HepG2 (cell line): Measurements from ENCODE around the gene ADARB1. TPM values are rescaled to one million over a fixed set of nuclear protein-coding genes. Genes with fewer than 3 reads are reported as not detected.

Experiments used
- ATAC-seq: fragments of 200-7000 bp; cut with Tn5 transposase; 3 replicates; pipeline ENCODE4 v1.9.1; 2020; ENCODE audit warnings: mild to moderate bottlenecking, moderate library complexity
- BruUV-seq: library from RNA; stranded (reverse); fragments of 400-500 nt; replicated peaks from 2 replicates; lab custom pipeline; 2021; lab: Mats Ljungman, UMichigan
- CTCF ChIA-PET: fragments of 300-600 bp; formaldehyde crosslinking; extraction: SDS; loops from one replicate; lab custom pipeline; 2021; ENCODE audit warnings: low total read pairs, inconsistent platforms, low intra/inter-chr PET ratio; lab: Yijun Ruan, JAX
- POLR2A ChIA-PET: fragments of 350-600 bp; sonication (Branson Sonifier 250); formaldehyde crosslinking; loops from one replicate; lab custom pipeline; 2020; ENCODE audit warnings: antibody characterized with exemption, inconsistent platforms; lab: Yijun Ruan, JAX
- DNase-seq: peaks from one replicate; pipeline ENCODE4 v3.0.0-alpha.2; 2015; ENCODE audit warnings: low spot score
- FAIRE-seq: peaks from 3 replicates; lab custom pipeline; 2011; peaks lifted over from hg19 to GRCh38; lab: Jason Lieb, UNC
- H2AFZ ChIP-seq: one replicate; pipeline ENCODE4 v1.6.1; 2011; ENCODE audit warnings: low read length, inconsistent platforms
- H3K27ac ChIP-seq: fragments of 300-600 bp; 3 replicates; pipeline ENCODE4 v1.8.0; 2011; ENCODE audit warnings: mixed run types, mild to moderate bottlenecking, mixed read lengths, low read length, inconsistent platforms; ENCODE audit not compliant: insufficient read depth; ENCODE audit errors: extremely low read length
- H3K27me3 ChIP-seq, 2 experiments: fragments of 200-600 bp in 1 of 2; 2 replicates in 1 of 2; 3 replicates in 1 of 2; pipeline versions ENCODE4 v1.6.0 to v1.8.0; 2011; ENCODE audit warnings: low read length in 2 of 2, mild to moderate bottlenecking in 2 of 2, moderate library complexity in 2 of 2, inconsistent platforms in 1 of 2; ENCODE audit not compliant: insufficient read depth in 2 of 2, control insufficient read depth in 1 of 2
- H3K36me3 ChIP-seq, 2 experiments: fragments of 200-600 bp in 1 of 2; replicated peaks in 1 of 2; 2 replicates in 1 of 2; 3 replicates in 1 of 2; pipeline versions ENCODE4 v1.5.1 to v1.8.0; 2011; ENCODE audit warnings: low read length in 2 of 2, inconsistent platforms in 1 of 2; ENCODE audit not compliant: insufficient read depth in 2 of 2, control insufficient read depth in 1 of 2
- H3K4me1 ChIP-seq: 2 replicates; pipeline ENCODE4 v1.5.1; 2012; ENCODE audit warnings: low read length, inconsistent platforms; ENCODE audit not compliant: insufficient read depth
- H3K4me2 ChIP-seq: 2 replicates; pipeline ENCODE4 v1.6.0; 2011; ENCODE audit warnings: low read depth, low read length, inconsistent platforms
- H3K4me3 ChIP-seq, 3 experiments: fragments of 200-600 bp in 1 of 3; sonication (generic), shearing (Covaris generic) in 1 of 3; replicated peaks in 1 of 3; 2 replicates each; pipeline ENCODE4 v1.5.1; 2011 to 2016; ENCODE audit warnings: low read length in 3 of 3, inconsistent platforms in 2 of 3, low read depth in 2 of 3, mild to moderate bottlenecking in 2 of 3, control low read depth in 1 of 3, mixed read lengths in 1 of 3; ENCODE audit not compliant: insufficient read depth in 1 of 3
- H3K79me2 ChIP-seq: one replicate; pipeline ENCODE4 v1.6.1; 2011; ENCODE audit warnings: low read length, inconsistent platforms; ENCODE audit not compliant: insufficient read depth
- H3K9ac ChIP-seq: 2 replicates; pipeline ENCODE4 v1.6.0; 2011; ENCODE audit warnings: mild to moderate bottlenecking, low read depth, low read length, inconsistent platforms; ENCODE audit not compliant: insufficient read depth
- H3K9me3 ChIP-seq: 2 replicates; pipeline ENCODE4 v1.5.1; 2012; ENCODE audit warnings: mild to moderate bottlenecking, low read length
- H4K20me1 ChIP-seq: 2 replicates; pipeline ENCODE4 v1.6.0; 2011; ENCODE audit warnings: inconsistent platforms, mild to moderate bottlenecking, low read length, moderate library complexity; ENCODE audit not compliant: insufficient read depth
- ATF1 ChIP-seq: IDR thresholded peaks from 2 replicates; pipeline ENCODE4 v1.6.1; 2016; ENCODE audit warnings: mild to moderate bottlenecking, control low read depth
- ERF ChIP-seq: IDR thresholded peaks from 2 replicates; pipeline ENCODE4 v1.6.1; 2018; ENCODE audit warnings: missing biosample characterization, missing genetic modification reagents
- ETV5 ChIP-seq: IDR thresholded peaks from 2 replicates; pipeline ENCODE4 v1.6.1; 2018; ENCODE audit warnings: missing biosample characterization, missing genetic modification reagents, inconsistent platforms, borderline replicate concordance
- FOXO4 ChIP-seq: sonication (generic); formaldehyde crosslinking; conservative IDR thresholded peaks from 2 replicates; pipeline ENCODE4 v1.8.1; 2023; ENCODE audit warnings: missing genetic modification reagents
- GZF1 ChIP-seq: sonication (generic); formaldehyde crosslinking; IDR thresholded peaks from 2 replicates; pipeline ENCODE4 v1.5.1; 2020; ENCODE audit warnings: mild to moderate bottlenecking, missing genetic modification reagents
- IRF2 ChIP-seq: IDR thresholded peaks from 2 replicates; pipeline ENCODE4 v1.6.1; 2018; ENCODE audit warnings: missing genetic modification reagents, missing compliant biosample characterization
- JUND ChIP-seq: sonication (generic); formaldehyde crosslinking; IDR thresholded peaks from 2 replicates; pipeline ENCODE4 v1.8.0; 2022; ENCODE audit warnings: mild to moderate bottlenecking, missing genetic modification reagents
- KAT7 ChIP-seq: IDR thresholded peaks from 2 replicates; pipeline ENCODE4 v1.6.1; 2018; ENCODE audit warnings: borderline replicate concordance, missing compliant biosample characterization
- MIER2 ChIP-seq: IDR thresholded peaks from 2 replicates; pipeline ENCODE4 v1.6.1; 2016; ENCODE audit warnings: missing biosample characterization, missing genetic modification reagents
- NBN ChIP-seq: fragments of 450-650 bp; conservative IDR thresholded peaks from 2 replicates; pipeline ENCODE4 v1.6.1; 2017
- NCOA5 ChIP-seq: sonication (generic); formaldehyde crosslinking; IDR thresholded peaks from 2 replicates; pipeline ENCODE4 v1.4.0; 2020; ENCODE audit warnings: missing genetic modification reagents
- SMC3 ChIP-seq: IDR thresholded peaks from 2 replicates; pipeline ENCODE4 v1.6.1; 2011; ENCODE audit warnings: low read length, improper control_type of control experiment
- SRY ChIP-seq: sonication (generic); formaldehyde crosslinking; IDR thresholded peaks from 2 replicates; pipeline ENCODE4 v1.8.0; 2022; ENCODE audit warnings: mild to moderate bottlenecking, missing genetic modification reagents
- SSRP1 ChIP-seq: IDR thresholded peaks from 2 replicates; pipeline ENCODE4 v1.6.1; 2016; ENCODE audit warnings: control low read depth
- STAT5B ChIP-seq: sonication (generic); formaldehyde crosslinking; IDR thresholded peaks from 2 replicates; pipeline ENCODE4 v1.4.0; 2020; ENCODE audit warnings: missing genetic modification reagents
- THYN1 ChIP-seq: sonication (generic); formaldehyde crosslinking; IDR thresholded peaks from 2 replicates; pipeline ENCODE4 v1.8.1; 2023; ENCODE audit warnings: low read depth, mild to moderate bottlenecking, moderate library complexity, missing genetic modification reagents, borderline replicate concordance
- ZBTB42 ChIP-seq: sonication (generic); formaldehyde crosslinking; IDR thresholded peaks from 2 replicates; pipeline ENCODE4 v1.5.0; 2020; ENCODE audit warnings: mild to moderate bottlenecking, missing genetic modification reagents
- ZFP82 ChIP-seq: sonication (generic); formaldehyde crosslinking; IDR thresholded peaks from 2 replicates; pipeline ENCODE4 v1.5.1; 2020; ENCODE audit warnings: mild to moderate bottlenecking, missing genetic modification reagents, borderline replicate concordance
- ZIK1 ChIP-seq: sonication (generic); formaldehyde crosslinking; IDR thresholded peaks from 2 replicates; pipeline ENCODE4 v1.5.0; 2020; ENCODE audit warnings: mild to moderate bottlenecking, low read depth, missing genetic modification reagents, borderline replicate concordance
- ZNF619 ChIP-seq: sonication (generic); formaldehyde crosslinking; IDR thresholded peaks from 2 replicates; pipeline ENCODE4 v1.4.0; 2020; ENCODE audit warnings: mild to moderate bottlenecking, missing genetic modification reagents
- ZNF687 ChIP-seq: sonication (generic); formaldehyde crosslinking; IDR thresholded peaks from 2 replicates; pipeline ENCODE4 v1.5.1; 2020; ENCODE audit warnings: mild to moderate bottlenecking, missing genetic modification reagents, moderate library complexity
- ZNF788 ChIP-seq: sonication (generic); formaldehyde crosslinking; IDR thresholded peaks from 2 replicates; pipeline ENCODE4 v1.5.0; 2020; ENCODE audit warnings: mild to moderate bottlenecking, missing genetic modification reagents, borderline replicate concordance
- WGBS: methylation state at CpG from one replicate; pipeline ENCODE4 v1.1.6; 2017; ENCODE audit warnings: low lambda C conversion rate; 5-methylcytosine and 5-hydroxymethylcytosine counted together
- in situ Hi-C: cut with HindIII; loops from 2 replicates; pipeline ENCODE4 v1.10.0; 2017; ENCODE audit warnings: low pct_unique_long_range_greater_than_20kb; ENCODE audit not compliant: extremely low pct_ligation_motif_present
- intact Hi-C: fragments of 100-400 bp; cut with micrococcal nuclease; formaldehyde crosslinking; loops from one replicate; pipeline ENCODE4 v1.10.0; 2022; ENCODE audit not compliant: unreplicated experiment
- polyA plus RNA-seq, 8 experiments: library from polyadenylated mRNA; depleted of rRNA in 3 of 8; stranded (reverse) in 7 of 8; unstranded in 1 of 8; fragments of >200 nt; fragmentation: Illumina TruSeq in 4 of 8; extraction: Trizol in 4 of 8; gene quantifications; 2 replicates each; pipeline versions ENCODE4 v1.2.1 to v1.2.3, GENCODE V29; 2011 to 2016; ENCODE audit warnings: low read depth in 4 of 8, missing spikeins in 1 of 8, mixed read lengths in 1 of 8; ENCODE audit not compliant: insufficient read depth in 1 of 8
- total RNA-seq, 5 experiments: library from RNA; depleted of rRNA; stranded (reverse); fragments of >200 nt; fragmentation: Illumina TruSeq; extraction: Trizol; gene quantifications; 2 replicates each; pipeline ENCODE4 v1.2.3, GENCODE V29; 2016; ENCODE audit warnings: low read depth in 1 of 5

The ADARB1 gene
- total and polyA plus RNA-seq, 2 of the 13 experiments (the other 11 are each of a cell fraction or from before 2014, with no cell fraction given): 6.6 to 10.0 TPM

GRCh38 chr21:45136927-45137611 is 62.7 kb downstream of the ADARB1 start:
- in situ Hi-C loops (loop anchor here (5.0 kb wide), 1 partner anchor 190 kb away; no protein-coding TSS in a partner anchor), intact Hi-C loops (no loop called here)
- ATAC-seq (peak; percentile 75), DNase-seq (peak; percentile 68), FAIRE-seq (peak; percentile 83)
- no peak overlapping the region for H2AFZ ChIP-seq
- 33% methylated on average over 5 of the region's 11 CpGs for WGBS
- no peaks in the 10 kb centered on the region for H3K27me3 ChIP-seq
- no TSS peak for BruUV-seq
- H3K4me2 ChIP-seq: no peak overlapping the region
- no peak overlapping the region for H3K4me3 ChIP-seq
- H3K79me2 ChIP-seq: no peaks in the 10 kb centered on the region
- H3K9me3 ChIP-seq: no peaks in the 10 kb centered on the region
- no peak overlapping the region for H3K27ac ChIP-seq
- no peak overlapping the region for H3K9ac ChIP-seq
- CTCF ChIA-PET: interaction anchor here (1.4 kb wide), 1 partner anchor 187 kb away, joined by 11 read pairs; no protein-coding TSS in a partner anchor
- POLR2A ChIA-PET: interaction anchor here (0.7 to 1.9 kb wide), 5 partner anchors 124 to 197 kb away, joined by 3 to 17 read pairs (median 6); partner anchors contain the start of gene SLX9
- no peaks in the 10 kb centered on the region for H4K20me1 ChIP-seq
- H3K36me3 ChIP-seq: no peaks in the 10 kb centered on the region
- peaks cover 12% of the 10 kb centered on the region for H3K4me1 ChIP-seq
- TF ChIP-seq GZF1 (no peak), NBN (no peak), NCOA5 (CRISPR knock-in tag) (no peak), ZBTB42 (CRISPR knock-in tag) (no peak), ZIK1 (CRISPR knock-in tag) (no peak), SMC3 (peak; percentile 65), ATF1 (CRISPR knock-in tag) (no peak), MIER2 (CRISPR knock-in tag) (no peak), IRF2 (CRISPR knock-in tag) (0 out of 2 replicates have a peak, but pooled peaks have one; percentile 19), KAT7 (CRISPR knock-in tag) (no peak), SSRP1 (CRISPR knock-in tag) (no peak), THYN1 (CRISPR knock-in tag) (no peak), FOXO4 (CRISPR knock-in tag) (0 out of 2 replicates have a peak, but pooled peaks have one; percentile 58), ETV5 (CRISPR knock-in tag) (no peak), ZNF619 (CRISPR knock-in tag) (no peak), JUND (no peak), SRY (no peak), STAT5B (CRISPR knock-in tag) (no peak), ZNF687 (peak; percentile 38), ZNF788 (CRISPR knock-in tag) (no peak), ZFP82 (no peak), ERF (CRISPR knock-in tag) (0 out of 2 replicates have a peak, but pooled peaks have one; percentile 26)
